ENCODE measurements around the gene ARHGAP24. TPM values are rescaled to one million over a fixed set of nuclear protein-coding genes. Genes with fewer than 3 reads are reported as not detected.

ARHGAP24 gene
- total RNA-seq, 4 donors from 2014 or later: 12.1 to 60.8 (median 18.9) TPM

GRCh38 chr4:85565761-85566480 is 91.0 kb downstream of the ARHGAP24 start:
- DNase-seq: no peak
- Histone ChIP-seq H3K4me3 (no peak overlapping the region), H3K9me3 (no peaks in the 10 kb centered on the region), H3K36me3 (no peaks in the 10 kb centered on the region), H3K27me3 (no peaks in the 10 kb centered on the region), H3K27ac (no peak overlapping the region), H3K4me1 (no peaks in the 10 kb centered on the region)
- TF ChIP-seq POLR2A (IDR thresholded peaks at IDR 0.05) (no peak), CTCF (IDR thresholded peaks at IDR 0.05) (no peak)
- intact Hi-C loops (cut with DNase I; ENCODE audit: low total_unique reads): no loop called here

- no peaks in the 10 kb centered on the region for H3K4me1 ChIP-seq
- TF ChIP-seq POLR2A (IDR thresholded peaks at IDR 0.05) (no peak), CTCF (IDR thresholded peaks at IDR 0.05) (no peak)
- H3K4me3 ChIP-seq: no peak overlapping the region
- H3K36me3 ChIP-seq: no peaks in the 10 kb centered on the region
- intact Hi-C loops (cut with DNase I; ENCODE audit: low total_unique reads): no loop called here
- no peak for DNase-seq
- no peaks in the 10 kb centered on the region for H3K9me3 ChIP-seq
- no peak overlapping the region for H3K27ac ChIP-seq
- no peaks in the 10 kb centered on the region for H3K27me3 ChIP-seq
Observed at GRCh38 chr4:85569730-85570299, 94.9 kb downstream of the ARHGAP24 start.

GRCh38 chr4:85570388-85570787 is 95.4 kb downstream of the ARHGAP24 start:
- no peaks in the 10 kb centered on the region for H3K36me3 ChIP-seq
- TF ChIP-seq CTCF (IDR thresholded peaks at IDR 0.05): no peak
- no peak for TF ChIP-seq POLR2A (IDR thresholded peaks at IDR 0.05)
- no peak for DNase-seq
- H3K4me1 ChIP-seq: no peaks in the 10 kb centered on the region
- H3K27ac ChIP-seq: no peak overlapping the region
- H3K4me3 ChIP-seq: no peak overlapping the region
- H3K27me3 ChIP-seq: no peaks in the 10 kb centered on the region
- H3K9me3 ChIP-seq: no peaks in the 10 kb centered on the region
- intact Hi-C loops (cut with DNase I; ENCODE audit: low total_unique reads): no loop called here

GRCh38 chr4:85571008-85571407 is 96.1 kb downstream of the ARHGAP24 start:
- DNase-seq: no peak
- Histone ChIP-seq H3K4me1 (no peaks in the 10 kb centered on the region), H3K27me3 (no peaks in the 10 kb centered on the region), H3K9me3 (no peaks in the 10 kb centered on the region), H3K36me3 (no peaks in the 10 kb centered on the region), H3K4me3 (no peak overlapping the region), H3K27ac (no peak overlapping the region)
- intact Hi-C loops (cut with DNase I; ENCODE audit: low total_unique reads): no loop called here
- no peak for TF ChIP-seq POLR2A (IDR thresholded peaks at IDR 0.05)

- H3K27ac ChIP-seq: no peak overlapping the region
- H3K36me3 ChIP-seq: no peaks in the 10 kb centered on the region
- H3K4me3 ChIP-seq: no peak overlapping the region
- no peaks in the 10 kb centered on the region for H3K4me1 ChIP-seq
- no peak for DNase-seq
- TF ChIP-seq POLR2A (IDR thresholded peaks at IDR 0.05) (no peak), CTCF (IDR thresholded peaks at IDR 0.05) (no peak)
- H3K9me3 ChIP-seq: no peaks in the 10 kb centered on the region
- H3K27me3 ChIP-seq: no peaks in the 10 kb centered on the region
- intact Hi-C loops (cut with DNase I; ENCODE audit: low total_unique reads): no loop called here
Observed at GRCh38 chr4:85573270-85573669, 98.3 kb downstream of the ARHGAP24 start.
